Esophagus muscularis mucosa (tissue), 4 donors: Measurements from ENCODE around the gene SUFU. TPM values are rescaled to one million over a fixed set of nuclear protein-coding genes. Genes with fewer than 3 reads are reported as not detected.

Source experiments
- DNase-seq: peaks from one replicate; pipeline ENCODE4 v3.0.0-alpha.2; 2017; ENCODE audit errors: extremely low spot score
- H3K27ac ChIP-seq, 4 donors: fragments of 200-600 bp; sonication (generic); replicated peaks in 1 of 4; 1 replicate in 3 of 4; 2 replicates in 1 of 4; pipeline ENCODE4 v1.5.1; 2016 to 2019; ENCODE audit warnings: mild to moderate bottlenecking in 1 of 4
- H3K27me3 ChIP-seq, 4 donors: fragments of 200-600 bp; sonication (generic); one replicate each; pipeline versions ENCODE4 v1.5.1 to v1.6.0; 2016 to 2019
- H3K36me3 ChIP-seq, 4 donors: fragments of 200-600 bp; sonication (generic); one replicate each; pipeline ENCODE4 v1.5.1; 2016 to 2019
- H3K4me1 ChIP-seq, 4 donors: fragments of 200-600 bp; sonication (generic); one replicate each; pipeline ENCODE4 v1.5.1; 2016 to 2019
- H3K4me3 ChIP-seq, 4 donors: fragments of 200-600 bp; sonication (generic); 1 replicate in 2 of 4; 2 replicates in 2 of 4; pipeline ENCODE4 v1.5.1; 2016 to 2019; ENCODE audit warnings: mild to moderate bottlenecking in 4 of 4, moderate library complexity in 1 of 4
- H3K9me3 ChIP-seq, 4 donors: fragments of 200-600 bp; sonication (generic); 1 replicate in 3 of 4; 2 replicates in 1 of 4; pipeline ENCODE4 v1.5.1; 2016 to 2019
- CTCF ChIP-seq, 3 experiments: fragments of 200-600 bp in 2 of 3; fragments of 450-650 bp in 1 of 3; sonication (generic) in 2 of 3; IDR thresholded peaks; one replicate each; pipeline ENCODE4 v1.5.1; 2017 to 2019; ENCODE audit warnings: antibody characterized with exemption in 3 of 3, mild to moderate bottlenecking in 2 of 3, moderate library complexity in 1 of 3
- EP300 ChIP-seq: sonication (generic); formaldehyde crosslinking; IDR thresholded peaks from one replicate; pipeline ENCODE4 v1.6.1; 2017; ENCODE audit warnings: antibody characterized with exemption
- POLR2A ChIP-seq: fragments of 450-650 bp; IDR thresholded peaks from one replicate; pipeline ENCODE4 v1.6.1; 2017; ENCODE audit warnings: antibody characterized with exemption, moderate library complexity, mild to moderate bottlenecking, low read depth
- POLR2AphosphoS5 ChIP-seq, 2 donors: sonication (generic); formaldehyde crosslinking; IDR thresholded peaks; one replicate each; pipeline ENCODE4 v1.6.1; 2017; ENCODE audit warnings: antibody characterized with exemption in 2 of 2
- WGBS: methylation state at CpG from one replicate; pipeline ENCODE4 v1.1.5; 2018; 5-methylcytosine and 5-hydroxymethylcytosine counted together
- intact Hi-C: fragments of 100-400 bp; cut with DNase I; formaldehyde crosslinking; loops from one replicate; pipeline ENCODE4 v1.15.1; 2023
- total RNA-seq, 4 donors: library from RNA; depleted of rRNA; stranded (reverse); fragments of >200 nt; gene quantifications; one replicate each; pipeline versions ENCODE4 v1.1.0 to v1.2.1, GENCODE V29; 2016

Gene SUFU
- total RNA-seq, 4 donors from 2014 or later: 5.0 to 11.7 (median 10.1) TPM

DNA sequence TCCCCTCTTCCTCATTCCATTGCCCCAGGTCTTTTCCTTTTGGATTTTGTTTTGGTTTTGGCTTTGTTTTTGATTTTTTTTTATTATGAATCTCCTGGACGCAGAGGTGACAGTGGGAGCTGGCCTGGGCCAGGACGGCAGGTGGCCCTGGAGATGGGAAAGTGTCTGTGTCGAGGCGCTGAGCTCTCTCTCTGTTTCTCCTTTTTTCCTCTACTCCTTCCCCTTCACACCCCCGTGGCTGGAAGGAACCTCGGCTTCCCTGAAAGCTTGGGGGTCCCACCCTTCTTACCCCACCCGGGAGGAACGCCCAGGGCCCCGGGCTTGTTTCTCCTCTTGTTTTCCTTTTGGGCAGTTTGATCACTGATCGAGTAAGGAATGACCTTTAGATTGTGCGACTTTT is 153.7 kb downstream of the SUFU start:
- peak overlapping the region; percentile 14 to 71 (median 52) for H3K27ac ChIP-seq
- peaks cover 38 to 68% (median 60%) of the 10 kb centered on the region in 4 donors for H3K36me3 ChIP-seq

DNA sequence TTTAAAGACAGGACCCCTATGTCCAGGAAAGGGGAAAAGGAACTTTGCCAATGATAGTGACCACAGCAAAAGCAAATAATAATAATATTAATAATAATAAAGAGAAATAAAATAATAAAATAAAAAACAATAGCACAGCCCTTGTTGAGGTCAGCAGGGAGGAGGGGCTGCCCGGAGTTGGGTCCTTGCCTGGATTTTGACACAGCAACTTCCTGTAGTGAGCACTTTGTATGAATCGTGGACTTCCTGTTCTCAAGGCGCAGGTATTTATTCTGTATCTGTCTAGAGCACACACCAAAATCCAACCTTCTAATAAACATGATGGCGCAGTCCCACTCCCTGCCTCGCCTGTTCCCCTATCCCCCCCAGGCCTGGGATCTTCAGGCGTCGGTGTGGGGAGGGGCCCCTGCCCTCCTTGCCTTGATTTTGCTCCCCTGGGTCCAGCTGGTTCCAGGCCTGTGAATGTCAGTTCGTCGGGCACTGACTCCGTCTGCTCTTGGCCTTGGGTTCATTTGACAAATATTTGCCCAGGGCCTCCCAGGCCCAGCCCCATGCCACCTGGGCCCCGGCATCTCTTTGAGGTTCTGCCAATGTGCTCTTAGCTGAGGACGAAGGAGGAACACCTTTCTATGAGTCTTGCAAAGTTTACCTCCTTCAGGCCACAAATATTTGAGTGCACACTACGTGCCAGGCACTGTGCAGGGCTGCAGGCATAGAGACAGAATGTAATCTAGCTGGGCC is 154.4 kb downstream of the SUFU start:
- Histone ChIP-seq H3K9me3 (no peaks in the 10 kb centered on the region), H3K36me3 (peaks cover 32 to 61% (median 55%) of the 10 kb centered on the region in 4 donors), H3K27ac (peak overlapping the region; percentile 14 to 71 (median 52)), H3K4me1 (peaks cover 37 to 62% (median 52%) of the 10 kb centered on the region in 4 donors), H3K4me3 (no peak overlapping the region), H3K27me3 (no peaks in the 10 kb centered on the region)
- intact Hi-C loops: no loop called here
- TF ChIP-seq POLR2A: no peak
- TF ChIP-seq CTCF (IDR thresholded peaks at IDR 0.05): no peak
- TF ChIP-seq POLR2AphosphoS5 (IDR thresholded peaks at IDR 0.05): no peak
- 64% methylated on average over 11 of the region's 13 CpGs for WGBS
- DNase-seq: no peak

More for the DNA sequence above, 153.7 kb downstream of the SUFU start:
- no peak overlapping the region for H3K4me3 ChIP-seq
- DNase-seq: no peak
- 67% methylated on average over 11 of the region's 11 CpGs for WGBS
- peaks cover 43 to 69% (median 58%) of the 10 kb centered on the region in 4 donors for H3K4me1 ChIP-seq
- no peaks in the 10 kb centered on the region for H3K27me3 ChIP-seq
- no peaks in the 10 kb centered on the region for H3K9me3 ChIP-seq
- intact Hi-C loops: no loop called here
- TF ChIP-seq CTCF (IDR thresholded peaks at IDR 0.05) (no peak), POLR2AphosphoS5 (IDR thresholded peaks at IDR 0.05) (no peak), EP300 (no peak), POLR2A (no peak)

DNA sequence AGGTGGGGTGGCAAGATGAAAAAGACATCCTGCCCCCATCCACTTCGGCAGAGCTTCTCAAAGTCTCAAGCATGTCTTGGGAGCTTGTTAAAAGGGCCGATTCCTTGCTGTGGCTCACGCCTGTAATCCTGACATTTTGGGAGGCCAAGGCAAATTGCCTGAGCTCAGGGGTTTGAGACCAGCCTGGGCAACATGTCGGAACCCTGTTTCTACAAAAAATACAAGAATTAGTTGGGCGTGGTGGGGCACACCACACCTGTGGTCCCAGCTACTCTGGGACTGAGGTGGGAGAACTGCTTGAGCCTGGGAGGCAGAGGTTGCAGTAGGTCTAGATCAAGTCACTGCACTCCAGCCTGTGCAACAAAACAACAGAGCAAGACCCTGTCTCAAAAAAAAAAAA is 155.0 kb downstream of the SUFU start:
- Histone ChIP-seq H3K36me3 (peaks cover 28 to 54% (median 49%) of the 10 kb centered on the region in 4 donors), H3K9me3 (no peaks in the 10 kb centered on the region), H3K4me1 (peaks cover 37 to 57% (median 45%) of the 10 kb centered on the region in 4 donors), H3K4me3 (no peak overlapping the region), H3K27ac (peak overlapping the region in 3 of 4 donors; percentile 42 to 71 (median 62)), H3K27me3 (no peaks in the 10 kb centered on the region)
- TF ChIP-seq CTCF (IDR thresholded peaks at IDR 0.05) (no peak), POLR2A (no peak), EP300 (no peak), POLR2AphosphoS5 (IDR thresholded peaks at IDR 0.05) (no peak)
- intact Hi-C loops: no loop called here
- WGBS: 85% methylated on average over 5 of the region's 5 CpGs
- no peak for DNase-seq

- intact Hi-C loops: no loop called here
- peak; percentile 42 to 63 for TF ChIP-seq POLR2AphosphoS5 (IDR thresholded peaks at IDR 0.05)
- no peak for TF ChIP-seq EP300
- H3K27me3 ChIP-seq: no peaks in the 10 kb centered on the region
- no peaks in the 10 kb centered on the region for H3K9me3 ChIP-seq
- no peak for DNase-seq
- peaks cover 12 to 32% (median 27%) of the 10 kb centered on the region in 4 donors for H3K36me3 ChIP-seq
- WGBS: 3% methylated on average over 8 of the region's 22 CpGs
- peak overlapping the region in 1 of 4 donors; percentile 15 for H3K4me3 ChIP-seq
- H3K4me1 ChIP-seq: peaks cover 32 to 45% (median 37%) of the 10 kb centered on the region in 4 donors
- peak overlapping the region; percentile 8 to 58 (median 40) for H3K27ac ChIP-seq
These were observed 157.3 kb downstream of the SUFU start for GRCh38 chr10:102660888-102661657.

- no peaks in the 10 kb centered on the region for H3K9me3 ChIP-seq
- DNase-seq: no peak
- peaks cover 32 to 43% (median 37%) of the 10 kb centered on the region in 4 donors for H3K4me1 ChIP-seq
- no peaks in the 10 kb centered on the region for H3K27me3 ChIP-seq
- H3K4me3 ChIP-seq: no peak overlapping the region
- WGBS: 70% methylated on average over 4 of the region's 6 CpGs
- TF ChIP-seq CTCF (IDR thresholded peaks at IDR 0.05): no peak
- no peak for TF ChIP-seq POLR2AphosphoS5 (IDR thresholded peaks at IDR 0.05)
- TF ChIP-seq POLR2A: no peak
- no peak for TF ChIP-seq EP300
- peaks cover 7 to 26% (median 21%) of the 10 kb centered on the region in 4 donors for H3K36me3 ChIP-seq
- H3K27ac ChIP-seq: peak overlapping the region in 3 of 4 donors; percentile 16 to 51 (median 28)
- intact Hi-C loops: no loop called here
These were observed 157.9 kb downstream of the SUFU start for GRCh38 chr10:102661658-102662028.
